ENCODE measurements around the gene CUL3. TPM values are rescaled to one million over a fixed set of nuclear protein-coding genes. Genes with fewer than 3 reads are reported as not detected.

The CUL3 gene
- polyA plus RNA-seq, 3 donors = 12.3 to 28.7 (median 12.9) TPM

GRCh38 chr2:224457408-224458096 is 127.6 kb downstream of the CUL3 start:
- WGBS (ENCODE audit: insufficient coverage) = 86% methylated on average over 6 of the region's 10 CpGs
- no peaks in the 10 kb centered on the region for H3K36me3 Mint-ChIP-seq
- H3K27me3 ChIP-seq (ENCODE audit: control insufficient read depth in 2 of 2, insufficient read depth in 2 of 2, low read length in 2 of 2) = no peaks in the 10 kb centered on the region
- H3K4me3 ChIP-seq (replicated peaks in 1 of 3; ENCODE audit: low read depth in 2 of 3, low read length in 3 of 3) = no peak overlapping the region
- DNase-seq = no peak
- no peaks in the 10 kb centered on the region for H3K9me3 ChIP-seq (replicated peaks in 1 of 2; ENCODE audit: control insufficient read depth in 1 of 2, insufficient read depth in 1 of 2, low read length in 2 of 2)
- H2AFZ ChIP-seq (ENCODE audit: insufficient read depth, low read depth, low read length, poor library complexity, severe bottlenecking) = no peak overlapping the region
- no peaks in the 10 kb centered on the region for H3K4me1 Mint-ChIP-seq
- H3K79me2 ChIP-seq (ENCODE audit: insufficient read depth, low read length) = no peaks in the 10 kb centered on the region
- H4K20me1 ChIP-seq (ENCODE audit: insufficient read depth, low read length) = no peaks in the 10 kb centered on the region
- intact Hi-C loops (cut with micrococcal nuclease) = no loop called here
- no peak overlapping the region for H3K4me3 Mint-ChIP-seq
- no peak for TF ChIP-seq CTCF (IDR thresholded peaks at IDR 0.05)
- no peaks in the 10 kb centered on the region for H3K4me1 ChIP-seq (ENCODE audit: control insufficient read depth in 1 of 2, insufficient read depth in 2 of 2, low read length in 2 of 2)
- H3K36me3 ChIP-seq (replicated peaks in 1 of 2; ENCODE audit: control insufficient read depth in 1 of 2, insufficient read depth in 2 of 2, low read length in 2 of 2) = no peaks in the 10 kb centered on the region
- no peak overlapping the region for H3K4me2 ChIP-seq (replicated peaks; ENCODE audit: extremely low read depth, low read length, poor library complexity, severe bottlenecking)
- H3K27ac Mint-ChIP-seq = no peak overlapping the region
- peaks cover 0 to 8% (median 2%) of the 10 kb centered on the region in 7 donors for H3K9me3 Mint-ChIP-seq
- no peak overlapping the region for H3K27ac ChIP-seq (ENCODE audit: low read depth in 1 of 2, low read length in 2 of 2)
- H3K9ac ChIP-seq (ENCODE audit: insufficient read depth, low read length, poor library complexity, severe bottlenecking) = no peak overlapping the region
- peaks cover 0 to 9% (median 1%) of the 10 kb centered on the region in 3 donors for H3K27me3 Mint-ChIP-seq (ENCODE audit: low read depth in 3 of 3)

GRCh38 chr2:224453892-224454291 is 131.3 kb downstream of the CUL3 start:
- no peaks in the 10 kb centered on the region for H3K27me3 ChIP-seq (ENCODE audit: control insufficient read depth in 2 of 2, insufficient read depth in 2 of 2, low read length in 2 of 2)
- Mint-ChIP-seq H3K27me3 (ENCODE audit: low read depth in 3 of 3) (peaks cover 0 to 13% (median 1%) of the 10 kb centered on the region in 3 donors), H3K4me3 (no peak overlapping the region), H3K9me3 (peaks cover 0 to 5% (median 2%) of the 10 kb centered on the region in 7 donors), H3K27ac (no peak overlapping the region), H3K36me3 (no peaks in the 10 kb centered on the region), H3K4me1 (no peaks in the 10 kb centered on the region)
- no peak overlapping the region for H3K4me2 ChIP-seq (replicated peaks; ENCODE audit: extremely low read depth, low read length, poor library complexity, severe bottlenecking)
- no peak overlapping the region for H3K4me3 ChIP-seq (replicated peaks in 1 of 3; ENCODE audit: low read depth in 2 of 3, low read length in 3 of 3)
- no peaks in the 10 kb centered on the region for H3K79me2 ChIP-seq (ENCODE audit: insufficient read depth, low read length)
- no peak for TF ChIP-seq CTCF (IDR thresholded peaks at IDR 0.05)
- H3K9ac ChIP-seq (ENCODE audit: insufficient read depth, low read length, poor library complexity, severe bottlenecking) = no peak overlapping the region
- H4K20me1 ChIP-seq (ENCODE audit: insufficient read depth, low read length) = no peaks in the 10 kb centered on the region
- WGBS (ENCODE audit: insufficient coverage) = 100% methylated on average over 1 of the region's 3 CpGs
- no peak overlapping the region for H3K27ac ChIP-seq (ENCODE audit: low read depth in 1 of 2, low read length in 2 of 2)
- no peak for DNase-seq
- H3K4me1 ChIP-seq (ENCODE audit: control insufficient read depth in 1 of 2, insufficient read depth in 2 of 2, low read length in 2 of 2) = no peaks in the 10 kb centered on the region
- H3K36me3 ChIP-seq (replicated peaks in 1 of 2; ENCODE audit: control insufficient read depth in 1 of 2, insufficient read depth in 2 of 2, low read length in 2 of 2) = no peaks in the 10 kb centered on the region
- intact Hi-C loops (cut with micrococcal nuclease) = loop anchor here in 1 of 2 donors (5.0 kb wide), 1 partner anchor 97 kb away; no protein-coding TSS in a partner anchor
- H2AFZ ChIP-seq (ENCODE audit: insufficient read depth, low read depth, low read length, poor library complexity, severe bottlenecking) = no peak overlapping the region
- H3K9me3 ChIP-seq (replicated peaks in 1 of 2; ENCODE audit: control insufficient read depth in 1 of 2, insufficient read depth in 1 of 2, low read length in 2 of 2) = no peaks in the 10 kb centered on the region
